ENCODE data around the gene PKP1.
"Not testable (repeated sequence)": the region's sequence is repeated elsewhere in the genome, so short reads cannot be mapped to it uniquely, and the experiment has no call there.

Gene PKP1

DNA sequence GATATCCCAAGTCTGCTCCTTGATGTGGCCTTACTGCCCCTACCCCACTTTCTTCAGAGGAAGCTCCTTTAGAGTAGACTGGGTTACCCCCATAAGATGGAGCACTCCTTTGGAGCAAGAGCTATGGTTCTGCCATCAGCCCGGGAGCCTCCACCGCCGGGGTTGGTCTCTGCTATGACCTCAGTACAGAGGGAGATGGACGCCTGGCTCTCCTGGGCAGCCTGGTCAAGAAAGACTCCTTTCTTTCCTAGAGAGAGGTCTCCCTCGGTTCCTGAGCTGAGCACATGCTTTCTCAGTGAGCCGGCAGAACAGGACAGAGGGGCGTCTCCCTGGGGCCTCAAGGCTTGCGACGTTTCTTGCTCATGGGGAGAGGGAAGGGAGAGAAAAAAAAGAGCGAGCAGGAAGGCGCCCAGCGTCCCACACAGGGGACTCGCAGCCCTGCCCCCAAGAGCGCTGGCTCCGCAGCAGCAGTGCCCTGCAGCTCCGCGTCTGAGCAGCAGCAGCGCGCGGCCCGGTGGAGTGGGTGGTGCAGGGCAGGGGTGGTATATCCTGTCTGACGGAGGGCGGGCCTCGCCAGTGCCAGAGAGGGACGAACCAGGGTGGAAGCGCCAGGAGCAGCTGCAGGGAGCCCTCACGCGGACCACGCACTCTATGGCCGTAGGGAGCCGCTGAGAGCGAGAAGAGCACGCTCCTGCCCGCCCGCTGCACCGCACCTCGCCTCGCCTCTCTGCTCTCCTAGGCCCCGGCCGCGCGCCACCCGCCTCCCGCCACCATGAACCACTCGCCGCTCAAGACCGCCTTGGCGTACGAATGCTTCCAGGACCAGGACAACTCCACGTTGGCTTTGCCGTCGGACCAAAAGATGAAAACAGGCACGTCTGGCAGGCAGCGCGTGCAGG, at the start of gene PKP1:
Gene PKP1, plus strand, starts transcription at position 576 of the 899 bp plus-strand sequence. Its CDS starts 197 bp downstream, at position 773.
- no peak for DNase-seq

- DNase-seq = not testable (repeated sequence)
These were observed 43.7 kb upstream of the PKP1 start for GRCh38 chr1:201239646-201240045.

GRCh38 chr1:201240171-201240570, 43.1 kb upstream of the PKP1 start:
- no peak for DNase-seq

DNA sequence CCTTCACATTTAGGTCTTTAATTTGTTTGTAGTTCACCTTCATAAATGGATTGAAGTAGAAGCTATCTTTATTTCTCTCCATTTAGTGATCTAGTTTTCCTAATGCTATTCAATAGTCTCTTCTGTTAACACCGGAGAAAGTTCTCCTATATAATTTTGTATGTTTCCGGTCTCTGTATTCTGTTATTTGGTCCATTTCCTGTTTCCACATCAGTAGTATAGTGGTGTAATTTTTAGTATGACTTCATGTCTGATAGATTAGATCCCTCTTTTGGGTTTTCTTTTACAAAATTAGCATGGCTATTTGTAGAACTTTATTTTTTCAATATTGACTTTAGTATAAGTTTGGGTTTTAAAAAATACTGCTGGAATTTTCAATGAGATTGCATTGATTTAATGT, 41.6 kb upstream of the PKP1 start:
- no peak for DNase-seq

DNA sequence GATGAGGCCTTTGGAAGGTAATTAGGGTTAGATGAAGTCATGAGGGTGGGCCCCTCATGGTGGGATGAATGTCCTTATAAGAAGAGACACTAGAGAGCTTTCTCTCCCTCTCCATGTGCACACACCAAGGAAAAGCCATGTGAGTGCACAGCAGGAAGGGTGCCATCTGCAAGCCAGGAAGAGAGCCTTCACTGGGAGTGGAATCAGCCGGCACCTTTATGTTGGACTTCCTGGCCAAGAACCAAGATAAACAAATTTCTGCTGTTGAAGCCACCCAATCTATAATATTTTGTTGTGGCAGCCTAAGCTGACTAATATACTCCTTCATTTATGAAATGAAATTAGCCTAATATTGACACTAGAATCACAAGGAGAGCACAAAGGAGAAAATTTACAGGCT, 38.2 kb upstream of the PKP1 start:
- no peak for DNase-seq

DNA sequence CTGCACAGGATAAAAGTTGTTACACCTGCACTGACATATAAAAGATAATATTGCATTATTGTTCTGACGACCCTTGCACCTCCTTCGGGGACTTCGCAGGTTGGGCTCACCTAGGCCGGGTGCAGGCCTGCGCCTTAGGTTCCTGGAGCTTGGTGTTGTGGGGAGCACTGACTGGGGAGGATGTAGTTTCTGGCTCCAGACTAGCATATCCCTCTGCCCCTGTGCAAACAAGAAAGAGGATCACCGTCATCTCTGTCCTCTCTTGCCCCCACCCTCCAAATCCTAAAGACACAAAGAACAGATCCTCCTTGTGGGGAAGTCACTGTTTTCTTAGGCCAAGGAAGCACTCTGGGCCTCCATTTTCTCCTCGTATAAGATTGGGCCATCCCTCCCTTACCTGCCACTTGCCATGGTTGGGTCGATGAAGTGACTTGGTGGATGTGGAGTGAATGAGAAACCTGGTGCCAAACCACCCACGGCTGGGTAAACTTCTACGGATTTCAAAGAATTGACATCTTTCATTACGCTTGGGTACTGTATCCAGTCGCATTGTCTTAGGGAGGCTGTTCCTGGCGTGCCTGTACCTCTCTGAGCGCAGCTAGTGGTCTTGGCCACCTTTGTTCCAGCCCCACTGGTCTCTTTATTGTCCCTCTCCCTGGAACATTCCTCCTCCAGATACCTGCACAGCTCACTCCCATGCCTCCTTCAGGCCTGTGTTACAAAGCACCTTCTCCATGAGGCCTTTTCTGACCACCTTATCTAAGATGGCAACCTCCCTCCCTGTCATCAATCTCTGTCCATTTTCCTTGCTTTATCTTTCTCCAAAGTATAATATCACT, 34.4 kb upstream of the PKP1 start:
- no peak for DNase-seq

GRCh38 chr1:201250326-201251011, 32.8 kb upstream of the PKP1 start:
- no peak for DNase-seq

GRCh38 chr1:201251411-201251810, 31.9 kb upstream of the PKP1 start:
- DNase-seq = no peak

DNA sequence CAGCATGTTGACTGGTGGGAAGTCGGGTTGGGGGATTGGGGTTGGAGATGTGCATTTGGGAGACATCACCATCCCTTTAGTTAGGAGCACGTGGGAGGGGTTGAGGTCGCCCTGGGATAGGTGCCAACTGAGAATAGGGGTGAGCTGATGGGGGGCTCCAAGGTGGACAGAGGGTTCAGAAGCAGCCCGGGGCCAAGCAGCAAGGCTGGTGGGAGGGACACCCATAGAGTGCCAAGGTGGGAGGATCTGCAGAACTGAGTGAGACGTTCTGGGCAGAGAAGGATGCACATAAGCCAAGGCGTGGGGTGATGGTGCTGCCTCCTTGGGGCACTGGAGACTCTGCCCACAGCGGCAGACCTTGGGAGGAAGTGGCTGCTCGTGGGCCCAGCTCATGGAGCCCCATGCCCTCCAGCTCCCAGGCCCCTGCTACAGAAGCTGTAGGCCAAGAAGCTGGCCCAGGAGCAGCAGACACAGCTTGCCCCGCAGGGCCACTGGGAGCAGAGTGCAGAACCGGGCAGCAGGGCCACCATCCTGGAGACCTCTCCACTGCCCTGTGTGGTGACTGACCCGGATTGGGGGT, 31.4 kb upstream of the PKP1 start:
- DNase-seq = no peak

DNA sequence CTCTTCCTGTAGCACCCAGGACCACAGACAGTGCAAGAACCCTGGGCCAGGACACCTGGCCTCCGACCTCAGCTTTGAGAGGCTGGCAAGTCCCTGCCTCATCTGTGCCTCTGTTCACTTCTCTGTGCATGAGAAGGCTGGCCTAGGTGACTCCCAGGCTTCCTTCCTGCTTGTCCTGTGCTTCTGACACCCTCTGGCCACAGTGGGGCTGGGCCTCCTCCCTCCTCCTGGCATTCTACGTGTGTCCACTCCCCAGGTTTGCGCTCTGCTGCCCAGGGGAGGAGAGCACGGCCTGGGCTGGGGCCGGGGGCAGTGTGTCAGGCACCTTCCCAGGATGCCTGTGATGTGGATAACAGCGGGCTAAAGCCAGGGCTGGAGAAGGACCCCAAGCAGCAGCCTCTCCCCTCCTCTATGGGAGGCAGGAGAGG, 30.3 kb upstream of the PKP1 start:
- no peak for DNase-seq

DNA sequence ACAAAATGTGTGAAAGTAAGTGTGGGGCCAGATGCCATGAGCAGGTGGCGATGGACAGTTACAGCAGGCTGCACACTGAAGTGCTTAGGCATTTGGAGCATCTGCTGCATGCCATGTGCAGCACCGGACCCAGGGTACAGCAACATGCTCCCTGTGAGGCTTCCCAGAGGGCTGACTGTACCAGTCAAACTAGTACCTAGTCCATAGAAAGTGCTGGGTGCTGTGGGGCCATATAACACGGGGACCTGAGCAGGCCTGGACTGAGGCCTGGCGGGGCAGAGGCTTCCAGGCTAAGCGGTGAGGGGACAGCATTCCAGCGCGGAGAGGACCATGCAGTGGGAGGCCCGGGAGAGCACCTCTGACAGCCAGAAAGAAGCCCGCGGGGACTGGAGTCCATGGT, 29.9 kb upstream of the PKP1 start:
- no peak for DNase-seq

GRCh38 chr1:201253906-201254624, 29.2 kb upstream of the PKP1 start:
- DNase-seq = no peak

DNA sequence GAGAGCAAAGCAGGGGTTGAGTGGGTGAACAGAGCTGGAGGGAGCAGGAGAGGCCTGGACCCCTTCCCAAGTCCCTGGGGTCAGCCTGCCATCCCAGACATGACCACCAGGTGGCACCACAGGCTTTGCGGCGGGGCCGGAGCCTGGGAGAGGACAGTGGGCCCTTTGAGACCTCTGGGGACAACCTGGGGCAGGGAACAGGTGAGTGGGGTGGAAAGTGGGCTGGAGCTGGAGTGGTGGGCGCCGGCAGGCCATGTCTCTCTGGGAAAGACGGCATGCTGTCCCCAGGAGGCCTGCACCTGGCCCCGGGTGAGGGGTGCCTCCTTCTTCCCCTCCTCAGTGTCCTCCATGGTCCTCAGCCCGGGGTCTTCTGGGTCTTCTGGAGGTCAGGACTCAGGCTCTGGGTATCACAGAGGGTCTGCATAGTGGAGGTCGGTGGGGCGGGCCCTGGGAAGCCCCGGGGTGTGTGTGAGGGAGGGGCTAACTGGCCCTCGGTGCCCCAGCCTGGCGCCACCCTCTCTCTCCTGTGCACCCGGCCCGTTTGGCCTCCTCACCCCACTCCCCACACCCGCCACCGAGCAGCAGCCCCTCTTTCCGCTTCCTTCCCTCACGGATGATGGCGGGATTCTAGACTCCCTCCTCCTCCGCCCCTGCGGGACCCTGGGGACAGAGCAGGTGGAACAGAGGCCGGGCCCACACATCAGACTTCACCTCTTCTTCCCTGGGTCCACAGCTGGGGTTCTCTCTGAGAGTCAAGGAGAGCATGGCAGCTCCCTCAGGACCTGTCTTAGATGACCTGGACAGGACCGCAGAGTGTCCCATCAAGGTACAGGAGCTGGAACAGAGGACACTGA, 28.5 kb upstream of the PKP1 start:
- DNase-seq = no peak

DNA sequence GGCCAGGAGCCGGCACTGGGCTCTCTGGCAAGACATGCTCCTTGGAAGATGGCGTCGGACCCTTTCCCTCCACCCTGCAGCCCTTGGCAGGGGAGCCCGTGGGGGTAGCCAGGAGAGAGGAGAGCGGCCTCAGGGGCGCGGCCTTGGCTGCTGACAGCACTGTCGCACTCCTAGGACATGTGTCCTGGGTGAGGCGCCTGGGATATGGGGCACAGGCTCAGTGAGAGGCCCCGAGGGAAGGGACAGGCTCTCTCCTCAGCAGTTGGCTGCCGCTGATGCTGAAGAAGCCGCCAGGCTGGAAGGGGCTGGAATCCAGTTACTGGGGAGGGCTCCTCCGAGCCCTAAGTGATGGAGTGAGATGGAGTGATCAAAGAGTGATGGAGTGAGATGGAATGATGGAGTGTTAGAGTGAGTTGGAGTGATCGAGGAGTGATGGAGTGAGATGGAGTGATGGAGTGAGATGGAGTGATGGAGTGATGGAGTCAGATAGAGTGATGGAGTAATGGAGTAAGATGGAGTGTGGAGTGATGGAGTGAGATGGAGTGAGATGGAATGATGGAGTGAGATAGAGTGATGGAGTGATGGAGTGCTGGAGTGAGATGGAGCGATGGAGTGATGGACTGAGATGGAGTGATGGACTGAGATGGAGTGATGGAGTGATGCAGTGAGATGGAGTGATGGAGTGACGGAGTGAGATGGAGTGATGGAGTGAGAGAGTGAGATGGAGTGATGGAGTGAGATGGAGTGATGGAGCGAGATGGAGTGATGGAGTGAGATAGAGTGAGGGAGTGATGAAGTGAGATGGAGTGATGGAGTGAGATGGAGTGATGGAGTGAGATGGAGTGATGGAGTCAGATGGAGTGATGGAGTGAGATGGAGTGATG, 27.6 kb upstream of the PKP1 start:
- DNase-seq = no peak

DNA sequence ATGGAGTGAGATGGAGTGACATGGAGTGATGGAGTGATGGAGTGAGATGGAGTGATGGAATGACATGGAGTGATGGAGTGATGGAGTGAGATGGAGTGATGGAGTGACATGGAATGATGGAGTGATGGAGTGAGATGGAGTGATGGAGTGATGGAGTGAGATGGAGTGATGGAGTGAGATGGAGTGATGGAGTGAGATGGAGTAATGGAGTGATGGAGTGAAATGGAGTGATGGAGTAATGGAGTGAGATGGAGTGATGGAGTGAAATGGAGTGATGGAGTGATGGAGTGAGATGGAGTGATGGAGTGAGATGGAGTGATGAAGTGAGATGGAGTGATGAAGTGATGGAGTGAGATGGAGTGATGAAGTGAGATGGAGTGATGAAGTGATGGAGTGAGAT, 25.2 kb upstream of the PKP1 start:
- DNase-seq = not testable (repeated sequence)

DNA sequence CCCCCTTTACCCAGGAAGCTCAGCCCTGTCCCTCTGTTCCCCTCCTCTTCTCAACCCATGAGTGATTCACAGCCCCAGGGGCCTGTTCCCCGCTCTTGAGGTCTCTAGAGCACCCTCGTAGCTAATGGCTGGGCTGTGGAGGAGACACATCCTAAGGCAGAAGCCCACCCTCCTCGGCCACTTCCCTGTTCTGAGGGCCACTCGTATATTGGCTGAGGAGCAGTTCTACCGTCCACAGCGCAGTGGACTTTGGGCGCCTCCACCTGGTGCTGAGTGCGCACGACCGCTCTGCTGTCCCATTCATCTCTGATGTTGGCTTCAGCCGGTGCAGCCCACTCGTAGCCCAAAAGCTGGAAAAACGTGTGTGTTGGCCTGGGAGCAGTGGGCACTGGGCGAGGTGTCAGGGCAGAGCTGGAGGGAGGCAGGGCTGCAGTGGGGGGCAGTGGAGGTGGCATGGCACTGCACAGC, 24.5 kb upstream of the PKP1 start:
- DNase-seq = no peak

DNA sequence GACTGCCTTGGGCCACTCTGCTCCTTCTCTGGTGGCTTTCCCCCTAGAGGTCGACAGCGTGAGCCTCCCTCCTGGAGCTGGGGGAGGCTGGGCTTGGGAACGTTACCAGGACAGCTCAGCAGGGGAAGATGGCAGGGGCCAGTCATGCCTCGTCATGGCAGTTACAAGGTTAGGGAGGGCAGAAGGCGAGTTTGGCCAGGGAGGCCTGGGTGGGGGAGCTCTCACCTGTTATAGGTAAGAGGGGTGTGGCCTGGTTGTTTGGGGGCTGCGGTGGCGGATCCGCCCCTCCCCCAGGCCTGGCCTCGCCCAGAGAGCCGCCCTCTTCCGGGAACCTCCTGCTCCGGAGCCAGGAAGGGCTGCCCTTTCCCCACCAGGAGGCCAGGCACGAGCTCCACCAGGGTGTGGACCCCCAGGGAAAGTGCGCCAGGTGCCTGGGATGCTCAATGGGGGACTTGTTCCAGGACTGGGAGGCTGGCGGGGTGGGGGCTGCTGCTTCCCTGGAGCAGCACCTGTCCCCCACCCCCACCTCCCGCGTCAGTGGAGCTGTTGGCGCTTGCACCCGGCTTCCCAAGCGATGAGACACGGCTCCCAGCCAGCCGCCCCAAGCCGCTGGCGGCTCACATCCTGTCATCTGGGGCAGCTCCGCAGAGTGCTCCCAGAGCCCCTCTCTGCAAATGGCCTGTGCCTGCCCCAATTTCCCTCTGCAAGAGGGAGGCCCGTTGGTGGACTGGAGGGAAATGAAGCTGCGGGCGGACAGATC, 23.6 kb upstream of the PKP1 start:
- no peak for DNase-seq

DNA sequence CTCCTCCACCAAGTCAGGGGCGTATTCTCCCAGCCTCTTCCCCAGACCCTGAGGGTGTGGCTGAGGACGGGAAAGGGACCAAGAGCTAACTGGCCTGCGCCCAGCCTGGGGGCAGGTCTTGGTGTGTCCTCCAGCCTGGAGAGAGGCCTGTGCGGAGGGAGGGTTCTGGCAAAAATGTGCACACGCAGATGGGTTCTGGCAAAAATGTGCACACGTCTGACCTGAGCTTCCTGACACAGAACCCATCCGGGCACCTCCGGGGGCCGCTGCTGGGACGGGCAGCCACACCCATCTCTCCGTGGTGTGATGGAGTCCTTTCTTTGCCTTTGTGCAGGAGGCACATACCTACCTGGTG, 23.1 kb upstream of the PKP1 start:
- no peak for DNase-seq

DNA sequence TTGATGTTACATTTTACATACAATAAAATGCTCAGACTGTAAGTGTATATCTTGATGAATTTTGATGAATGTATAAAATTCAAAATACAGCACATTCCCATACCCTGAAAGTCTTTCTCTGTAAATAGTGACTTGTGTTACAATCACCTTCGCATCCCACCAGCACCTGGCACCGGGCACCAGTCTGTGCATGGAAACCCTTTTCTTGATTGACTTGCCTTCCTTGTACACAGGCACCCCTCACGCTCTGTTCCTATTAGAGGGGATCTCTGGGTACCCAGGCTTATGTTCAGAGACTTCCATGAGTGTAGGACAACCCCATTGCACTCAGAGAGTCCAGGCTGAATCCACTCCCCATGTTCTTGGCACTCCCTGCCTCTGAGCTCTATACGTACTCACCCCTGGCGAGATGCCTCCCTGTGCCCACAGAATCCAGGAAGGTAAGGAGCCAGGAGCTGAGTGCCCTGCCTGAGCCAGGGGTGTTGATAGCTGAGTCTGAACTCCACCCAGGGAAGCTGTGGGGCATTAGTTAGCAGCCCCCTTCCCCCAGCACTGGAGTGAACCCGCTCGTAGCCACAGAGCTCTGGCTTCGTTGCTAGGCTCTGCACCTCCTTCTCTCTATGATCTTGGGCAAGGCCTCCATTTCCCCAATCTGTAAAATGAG, 22.5 kb upstream of the PKP1 start:
- no peak for DNase-seq

All from cerebellar nuclear complex (tissue), 1 donor.